Measurements from ENCODE around the gene BOC.

The BOC gene

DNA sequence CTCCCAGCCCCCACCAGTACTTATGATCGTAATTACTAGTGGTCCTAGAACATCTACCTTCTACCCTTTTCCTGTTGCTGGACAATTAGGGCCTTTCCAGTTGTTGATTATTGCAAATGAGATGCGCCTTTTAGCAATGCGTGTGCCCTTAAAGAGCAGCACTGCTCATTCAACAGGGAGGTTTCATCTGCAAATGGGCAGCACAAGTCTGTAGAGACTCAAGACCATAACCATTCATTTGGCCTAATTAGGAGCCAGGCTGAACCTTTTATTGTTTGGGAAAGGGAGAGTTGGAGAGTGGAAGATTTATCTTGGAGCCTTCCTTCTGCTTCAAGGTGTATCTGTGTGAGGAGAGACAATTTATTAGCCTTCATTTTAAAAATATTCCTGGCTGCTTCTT, 42.3 kb downstream of the BOC start:
- DNase-seq = no peak

DNA sequence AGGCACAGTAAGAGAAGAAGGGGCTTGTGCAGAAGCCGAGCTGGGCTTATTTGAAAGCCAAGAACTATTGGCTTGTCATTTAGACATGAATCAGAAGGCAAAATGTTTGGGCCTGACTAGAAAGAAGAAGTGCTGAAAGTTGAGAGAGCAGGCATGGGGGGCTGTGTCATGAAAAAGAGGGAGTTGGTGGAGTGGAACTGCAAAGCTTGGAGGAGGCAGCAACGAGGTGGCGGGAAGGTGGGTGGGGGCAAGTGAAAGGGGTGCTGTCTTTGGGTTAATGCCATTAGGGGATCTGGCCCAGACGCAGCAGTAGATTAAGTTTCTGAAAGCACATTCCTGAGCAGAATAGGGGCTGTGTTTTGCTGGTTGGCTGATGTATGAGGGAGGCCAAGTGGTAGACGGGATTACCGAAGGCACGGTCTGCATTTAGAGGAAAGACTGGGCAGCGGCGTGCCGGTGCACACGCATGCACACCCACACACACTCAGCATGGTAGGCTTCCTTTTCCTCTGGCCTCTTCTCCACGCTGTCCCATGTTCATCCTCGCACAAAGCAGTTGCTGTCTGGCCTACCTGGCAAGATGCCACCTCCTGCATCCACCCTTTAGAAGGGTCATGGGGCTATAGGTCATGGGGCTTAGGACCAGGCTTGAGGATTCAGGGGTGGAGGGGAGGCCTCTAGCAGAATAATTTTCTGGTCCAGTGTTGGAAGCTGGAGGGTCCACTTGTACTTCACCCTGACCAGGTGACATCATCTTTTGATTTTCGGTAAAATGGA, 43.0 kb downstream of the BOC start:
- DNase-seq = no peak

DNA sequence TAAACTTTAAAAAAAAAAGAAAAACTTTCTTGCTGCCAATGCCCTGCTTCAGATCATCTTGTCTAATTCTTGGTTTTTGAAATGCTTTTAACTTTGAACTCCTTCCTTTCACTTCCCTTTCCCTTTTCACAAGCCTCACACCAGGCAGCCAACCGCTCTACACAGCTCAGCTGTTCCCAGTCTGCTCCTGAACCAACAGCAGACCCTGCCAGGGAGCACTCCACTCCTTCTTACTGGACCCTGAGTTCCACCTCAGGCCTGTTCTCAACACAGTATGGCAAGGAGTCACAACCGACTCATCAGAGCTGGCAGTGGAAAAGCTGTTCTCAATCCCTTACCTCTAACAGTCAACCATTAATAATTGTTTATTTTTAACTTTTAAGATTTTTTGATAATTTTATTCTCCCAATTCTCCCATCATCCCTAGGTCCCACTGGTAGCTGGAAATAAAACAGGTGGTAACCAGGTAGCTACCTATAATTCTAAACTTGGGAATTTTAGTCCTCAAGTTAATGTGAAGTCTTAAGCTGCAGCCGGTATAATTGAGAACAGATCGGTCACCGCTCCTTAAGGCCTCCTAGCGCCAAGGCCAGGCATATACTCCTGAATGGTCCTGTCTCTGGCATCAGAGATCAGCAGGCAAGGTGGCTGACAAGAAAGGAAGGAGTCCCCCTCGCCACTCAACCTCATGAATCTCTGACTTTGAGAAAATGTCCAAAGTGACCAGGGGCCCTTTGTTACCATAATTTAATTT, 43.9 kb downstream of the BOC start:
- DNase-seq = no peak

DNA sequence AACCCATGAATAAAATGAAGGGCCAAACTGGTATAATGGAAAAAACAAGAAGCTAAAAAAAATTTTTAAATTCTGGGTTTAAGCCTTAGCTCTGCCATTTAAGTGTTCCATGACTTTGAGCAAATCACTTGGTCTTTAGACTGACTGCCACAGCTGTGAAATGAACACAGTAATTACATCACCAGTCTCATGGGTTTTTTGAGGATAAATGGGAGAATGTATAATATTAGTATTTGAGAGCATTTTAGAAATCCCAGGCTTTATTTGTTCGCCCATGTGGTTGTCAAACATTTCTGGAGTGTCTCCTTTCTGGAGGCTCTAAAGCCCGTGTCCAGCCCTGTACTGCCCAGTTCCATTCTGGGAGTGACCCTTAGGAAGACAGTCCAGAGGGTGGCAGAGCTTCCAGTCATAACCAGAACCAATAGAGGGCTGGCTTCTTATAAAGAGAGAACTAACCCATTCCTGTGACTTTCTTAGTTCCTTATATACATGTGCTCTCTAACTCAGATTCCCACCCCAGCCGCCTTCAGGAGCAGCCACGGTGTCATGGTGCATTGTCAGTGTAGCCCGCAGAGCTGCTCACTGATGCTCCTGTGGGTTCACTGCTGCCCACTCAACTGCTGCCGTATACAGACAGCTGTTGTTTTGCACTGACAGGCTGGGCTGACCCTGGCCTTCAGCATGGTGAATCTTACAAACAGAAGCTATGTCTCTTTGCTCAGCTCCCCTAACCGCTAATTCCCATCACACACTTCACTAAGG, 44.7 kb downstream of the BOC start:
- DNase-seq = no peak

DNA sequence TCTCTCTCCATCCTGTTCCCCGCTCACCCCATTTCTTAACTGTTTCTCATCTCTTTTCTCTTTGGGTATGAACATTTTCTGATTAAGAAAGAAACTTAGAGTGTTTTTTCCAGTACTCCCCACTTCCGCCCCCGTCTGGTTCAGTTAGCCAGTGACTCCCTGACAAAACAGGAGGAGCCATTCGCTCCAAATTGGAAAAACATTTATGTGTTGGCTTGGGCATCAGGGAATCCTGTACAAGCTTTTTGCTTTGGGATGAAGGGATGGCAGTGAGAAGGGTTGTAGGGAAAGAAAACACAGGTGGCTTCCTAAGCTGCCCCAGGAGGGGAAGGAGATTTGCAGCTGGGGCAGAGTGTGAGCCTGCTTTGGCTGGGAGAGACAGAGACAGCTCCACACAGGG, 47.0 kb downstream of the BOC start:
- no peak for DNase-seq

DNA sequence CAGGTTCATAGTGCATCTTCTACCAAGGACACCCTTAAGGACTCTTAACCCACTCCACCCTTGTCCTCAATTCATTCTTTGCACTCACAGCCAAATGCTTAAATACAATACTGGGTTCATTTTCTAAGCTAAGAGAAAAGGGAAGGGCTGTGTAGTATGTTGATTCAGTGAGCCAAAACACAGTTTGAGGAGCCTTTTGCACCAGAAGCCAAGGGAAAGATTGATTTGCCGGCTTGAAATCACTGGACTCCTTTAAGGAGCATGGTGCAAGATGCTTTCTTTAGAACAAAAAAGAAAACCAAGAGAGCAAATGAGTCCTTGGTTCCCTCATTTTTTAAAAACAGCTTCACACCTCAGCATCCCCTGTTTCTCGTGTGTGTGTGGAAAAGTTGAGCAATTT, 47.8 kb downstream of the BOC start:
- no peak for DNase-seq

DNA sequence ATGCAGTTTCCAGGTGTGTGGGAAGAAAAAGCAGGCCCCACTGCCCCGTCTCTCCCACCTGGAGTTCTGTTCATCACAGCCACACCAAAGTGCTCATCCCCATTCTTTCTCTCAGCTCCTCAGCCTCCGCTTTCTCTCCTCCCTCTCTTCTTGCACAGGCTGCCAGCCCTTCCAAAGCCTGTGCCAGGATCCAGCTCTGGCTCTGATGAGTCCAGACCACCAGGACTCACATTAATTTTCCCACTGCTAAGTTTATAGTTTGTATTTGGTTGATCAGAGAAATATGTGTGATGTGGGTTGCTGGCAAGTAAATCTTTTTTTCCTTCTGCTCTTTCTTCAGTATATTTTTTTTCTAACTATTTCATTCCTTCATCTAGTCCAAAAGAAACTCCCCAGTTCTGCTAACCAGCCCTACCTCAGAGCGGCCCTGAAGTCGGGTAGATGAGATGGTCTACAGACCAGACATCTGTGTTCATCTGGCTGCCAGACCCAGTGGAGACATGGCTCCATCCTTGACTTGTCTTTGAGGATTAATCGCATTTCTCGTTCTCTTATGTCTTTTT, 49.8 kb downstream of the BOC start:
- DNase-seq = no peak

DNA sequence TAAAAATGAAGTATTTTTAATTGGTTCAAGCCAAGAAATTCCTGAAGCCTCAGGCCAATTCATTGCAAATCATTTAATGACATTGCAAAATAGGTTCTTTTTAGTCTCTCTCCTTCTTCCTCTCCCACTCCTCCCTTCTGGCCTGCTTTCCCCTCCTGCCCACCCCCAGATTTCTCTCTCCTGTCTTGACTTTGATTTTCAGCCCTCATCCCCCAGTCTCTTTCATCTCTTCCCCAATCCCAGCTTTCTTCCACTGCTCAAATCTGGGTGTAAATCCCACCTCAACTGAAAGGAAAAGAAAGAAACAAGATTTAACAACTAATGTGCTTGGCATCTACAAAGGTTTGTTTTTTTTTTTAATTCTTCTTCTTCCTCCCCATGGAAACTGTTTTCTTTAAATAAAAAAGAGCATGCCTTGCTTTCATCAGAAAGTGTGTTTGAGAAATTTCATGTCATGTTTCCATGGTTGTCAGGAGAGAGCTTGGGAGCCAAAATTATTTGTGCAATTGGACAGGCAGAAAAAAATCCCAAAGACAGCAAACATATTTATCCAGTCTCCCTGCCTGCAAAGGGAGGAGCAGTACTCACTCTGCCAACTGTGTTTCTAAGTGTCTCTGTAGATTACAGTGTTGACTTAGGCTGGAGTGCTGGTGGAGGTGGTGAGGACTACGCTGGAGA, 50.4 kb downstream of the BOC start:
- no peak for DNase-seq

DNA sequence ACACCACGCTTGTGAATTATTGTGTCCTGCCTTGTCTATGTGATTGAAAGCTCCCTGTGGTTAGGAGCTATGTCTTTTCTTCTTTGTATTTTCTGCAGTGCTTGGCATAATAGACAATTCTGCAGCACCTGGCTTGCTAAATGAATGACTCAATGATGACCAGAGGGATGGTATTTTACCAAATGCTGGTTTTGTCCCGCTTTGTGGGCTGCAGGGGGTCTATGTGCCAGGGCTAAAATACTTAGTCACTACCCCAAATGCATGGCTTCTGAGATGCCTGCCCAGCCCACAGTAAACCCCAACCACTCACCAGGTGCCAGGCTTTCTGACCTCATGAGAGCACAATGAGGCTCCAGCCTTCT, 50.9 kb downstream of the BOC start:
- no peak for DNase-seq

DNA sequence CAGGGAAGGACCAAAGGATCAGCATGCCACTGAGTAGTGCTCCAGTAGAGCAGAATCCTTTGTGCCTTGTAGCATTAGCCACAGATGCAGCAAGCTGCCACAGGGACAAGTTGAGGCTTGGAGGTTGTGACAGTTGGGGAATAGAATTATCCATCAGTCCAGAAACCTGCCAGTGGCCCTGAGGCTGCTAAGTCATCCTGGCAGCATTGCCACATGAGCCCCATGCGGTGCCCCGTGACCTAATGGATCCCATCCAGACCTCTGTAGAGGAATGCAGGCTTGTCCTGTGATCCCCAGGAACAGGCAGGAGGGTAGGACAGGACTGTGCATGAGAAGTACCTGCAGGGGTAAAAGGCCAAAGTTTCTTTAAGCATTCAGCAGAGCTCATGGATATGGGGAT, 51.7 kb downstream of the BOC start:
- DNase-seq = no peak

DNA sequence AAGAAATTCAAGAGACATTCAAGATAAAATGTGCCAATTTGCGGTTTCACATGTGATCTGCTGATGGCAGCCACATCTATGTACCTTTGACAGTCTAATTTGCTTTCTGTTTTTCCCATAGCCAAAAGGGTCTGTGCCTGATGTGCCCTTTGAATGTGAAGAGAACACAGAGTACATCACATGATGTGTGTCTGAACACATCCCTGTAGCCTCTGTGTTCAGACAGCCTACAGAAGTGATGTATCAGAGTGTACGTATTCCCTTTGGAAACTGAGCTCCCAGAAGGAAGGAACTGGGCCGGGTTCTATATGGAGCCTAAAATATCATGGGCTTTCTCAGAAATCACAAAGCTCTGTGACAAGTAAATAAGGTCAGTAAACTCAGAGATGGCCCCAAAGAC, 52.4 kb downstream of the BOC start:
- no peak for DNase-seq

DNA sequence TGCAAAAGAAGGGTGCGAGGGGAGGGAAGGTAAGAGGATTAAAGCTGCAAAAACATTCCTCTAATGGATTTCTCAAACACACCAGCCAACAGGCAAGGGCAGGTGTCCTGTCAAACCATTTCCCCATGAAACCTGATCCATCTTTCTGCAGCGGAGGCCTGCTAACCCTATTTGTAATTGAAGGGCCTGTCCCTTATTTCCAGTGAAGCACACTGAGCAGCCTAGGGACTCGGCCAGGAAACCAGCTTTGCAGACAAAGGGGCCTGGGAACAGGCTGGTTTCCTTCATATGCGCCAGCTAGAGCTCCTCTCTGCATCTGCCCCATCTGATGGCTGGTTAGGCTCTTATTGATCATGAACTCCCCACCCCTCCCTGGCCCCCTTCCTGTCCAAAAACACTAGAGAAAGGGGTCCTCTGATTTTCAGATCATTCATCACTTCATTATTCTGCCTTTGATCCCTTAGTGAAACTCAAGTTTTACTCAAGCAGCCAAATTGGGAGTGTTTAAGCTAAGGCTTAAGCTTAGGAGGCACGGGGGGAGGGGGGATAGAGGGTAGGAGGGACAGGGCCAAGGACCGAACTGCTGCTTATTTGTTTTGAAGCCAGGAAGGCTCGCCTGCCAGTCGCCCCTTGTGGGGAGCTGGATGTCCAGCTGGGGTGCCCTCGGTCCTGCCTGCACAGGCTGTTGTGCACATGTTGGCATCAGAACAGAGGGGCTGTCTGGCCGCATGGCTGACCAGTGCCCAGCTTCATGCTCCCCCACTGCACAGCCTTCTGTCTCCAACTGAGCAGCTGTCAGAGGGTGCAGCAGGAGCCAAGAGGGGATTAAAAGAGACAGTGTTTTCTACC, 53.1 kb downstream of the BOC start:
- no peak for DNase-seq

DNA sequence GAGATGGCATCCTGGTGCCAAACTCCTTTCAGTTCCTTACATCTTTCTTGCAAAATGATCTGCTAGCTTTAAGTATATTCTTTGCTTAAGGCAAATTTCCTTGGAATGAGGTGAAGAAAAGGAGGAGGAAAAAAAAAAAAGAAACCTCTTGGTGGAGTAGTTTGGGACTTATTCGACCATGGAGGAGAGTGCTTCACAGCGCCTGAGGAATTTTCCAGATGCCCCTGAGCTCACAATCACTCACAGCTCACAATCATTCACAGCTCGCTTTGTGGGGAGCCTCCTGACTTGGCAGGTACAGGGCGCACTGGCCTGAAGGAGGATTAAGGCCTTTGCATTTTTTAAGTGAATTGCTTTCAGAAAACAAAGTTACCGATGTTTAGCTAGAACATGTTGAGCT, 53.9 kb downstream of the BOC start:
- no peak for DNase-seq

DNA sequence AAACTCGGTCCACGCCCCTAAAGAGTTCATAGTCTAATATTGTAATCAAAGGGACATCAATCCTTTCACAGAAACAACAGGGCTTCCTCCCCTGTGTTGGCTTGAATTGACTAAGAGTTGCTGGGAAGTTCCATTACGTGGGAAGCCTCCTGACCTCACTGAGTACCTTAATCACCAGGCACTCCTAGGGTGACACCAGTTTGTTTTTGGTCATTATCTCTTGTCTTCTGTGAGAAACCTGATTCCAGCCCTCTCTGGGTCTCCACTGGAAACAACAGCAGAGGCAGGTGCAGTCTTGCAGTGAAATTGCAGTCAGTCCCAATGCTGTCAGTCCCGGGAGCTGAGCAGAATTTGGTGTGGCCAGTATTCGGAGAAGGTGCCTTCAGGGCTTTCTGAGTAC, 55.4 kb downstream of the BOC start:
- no peak for DNase-seq

DNA sequence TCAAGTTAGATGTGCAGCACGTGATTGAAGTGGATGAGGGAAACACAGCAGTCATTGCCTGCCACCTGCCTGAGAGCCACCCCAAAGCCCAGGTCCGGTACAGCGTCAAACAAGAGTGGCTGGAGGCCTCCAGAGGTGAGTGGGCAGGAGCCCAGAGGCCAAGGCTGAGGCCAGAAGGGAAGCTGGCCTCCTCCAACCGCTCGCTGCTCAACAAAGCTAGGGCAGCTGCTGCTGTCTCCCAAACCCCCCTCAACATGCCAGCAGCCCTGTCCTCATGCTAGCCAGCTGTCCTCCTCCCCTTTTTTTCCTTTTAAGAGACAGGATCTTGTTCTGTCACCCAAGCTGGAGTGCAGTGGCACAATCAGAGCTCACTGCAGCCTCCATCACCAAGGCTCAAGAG, 57.0 kb downstream of the BOC start:
- no peak for DNase-seq

DNA sequence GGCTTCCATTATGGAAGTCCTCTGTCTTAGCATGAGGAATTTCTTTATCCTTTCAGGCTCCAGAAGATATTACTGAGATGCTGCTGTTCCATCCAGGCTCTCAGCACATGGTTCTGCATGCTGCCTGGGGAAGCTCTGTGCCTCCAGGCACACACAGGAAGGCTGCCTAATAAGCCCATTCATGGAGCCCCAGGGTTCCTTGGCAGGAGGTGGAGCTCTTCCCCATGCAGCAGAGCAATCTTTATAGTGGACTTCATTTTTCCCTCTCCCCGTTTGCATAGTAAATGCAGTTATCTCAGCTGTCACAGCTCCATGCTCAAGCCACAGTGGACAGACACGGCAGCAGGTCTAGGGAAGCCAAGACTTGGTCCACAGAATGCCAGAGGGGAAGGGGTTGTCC, 57.6 kb downstream of the BOC start:
- DNase-seq = no peak

DNA sequence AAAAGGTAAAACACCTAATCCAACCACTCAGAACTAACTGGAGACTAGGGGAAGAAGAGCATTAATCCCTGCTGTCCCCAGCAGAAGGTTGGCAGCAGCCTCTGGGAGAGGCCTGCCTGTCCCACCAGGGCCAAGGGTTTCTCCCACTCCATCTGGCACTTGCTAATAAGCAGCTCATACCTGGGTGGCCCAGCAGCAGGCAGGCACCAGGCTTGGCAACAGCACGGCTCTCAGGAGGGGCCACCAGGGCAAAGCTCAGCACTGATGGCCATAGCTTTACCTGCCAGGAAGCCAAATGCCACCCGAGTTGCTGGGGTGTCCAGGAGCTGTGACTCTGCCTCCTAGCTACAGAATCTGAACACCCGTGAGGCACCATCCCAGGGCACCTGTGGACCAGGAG, 58.3 kb downstream of the BOC start:
- DNase-seq = no peak

DNA sequence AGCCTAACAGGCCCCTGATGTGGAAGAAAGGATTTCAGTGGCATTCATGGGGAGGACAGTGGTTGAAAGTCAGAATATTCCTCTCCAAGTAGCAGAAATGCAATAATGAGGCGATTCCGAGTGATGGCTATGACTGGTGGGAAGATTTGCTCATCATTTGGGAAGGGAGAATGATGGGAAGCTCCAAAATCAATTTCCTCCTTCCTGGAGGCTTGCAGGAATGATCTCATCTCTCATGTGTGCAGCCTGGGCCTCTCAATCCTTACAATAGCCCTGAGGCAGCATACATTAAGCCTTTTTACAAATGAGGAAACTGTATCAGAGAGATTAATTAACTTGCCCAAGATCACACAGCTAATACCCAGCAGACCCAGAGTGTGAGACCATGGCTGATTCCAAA, 58.7 kb downstream of the BOC start:
- DNase-seq = no peak

DNA sequence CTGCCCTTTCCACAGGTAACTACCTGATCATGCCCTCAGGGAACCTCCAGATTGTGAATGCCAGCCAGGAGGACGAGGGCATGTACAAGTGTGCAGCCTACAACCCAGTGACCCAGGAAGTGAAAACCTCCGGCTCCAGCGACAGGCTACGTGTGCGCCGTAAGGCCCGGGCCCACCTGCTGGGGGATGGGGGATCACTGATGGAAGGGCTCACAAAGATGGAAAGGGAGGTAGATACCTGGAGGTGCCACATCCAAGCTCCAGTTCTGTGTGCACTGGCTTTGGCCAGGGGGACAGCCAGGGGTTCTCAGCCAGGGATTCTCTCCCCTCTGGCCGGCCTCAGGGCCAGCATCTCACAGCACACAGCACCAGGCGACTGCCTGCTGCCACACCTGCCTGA, 59.4 kb downstream of the BOC start:
- no peak for DNase-seq

DNA sequence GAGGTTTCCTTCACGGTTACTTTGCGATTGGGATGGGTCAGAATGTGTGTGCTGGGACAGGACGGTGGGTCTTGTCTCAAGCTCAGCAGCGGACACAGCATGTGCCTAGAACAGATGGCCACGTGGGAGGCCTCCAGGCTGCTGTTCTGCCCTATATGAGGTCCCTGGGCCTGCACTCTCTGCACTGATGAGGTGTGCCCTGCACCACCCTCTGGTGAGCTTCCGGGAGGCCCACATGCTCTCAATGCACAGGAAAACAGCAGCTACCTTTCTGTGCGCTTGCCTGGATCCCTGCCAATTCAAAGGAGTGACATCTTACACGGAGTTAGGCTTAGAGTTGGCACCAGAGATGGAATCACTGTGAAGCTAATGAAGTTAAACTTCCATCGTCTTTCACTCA, 59.8 kb downstream of the BOC start:
- no peak for DNase-seq

DNA sequence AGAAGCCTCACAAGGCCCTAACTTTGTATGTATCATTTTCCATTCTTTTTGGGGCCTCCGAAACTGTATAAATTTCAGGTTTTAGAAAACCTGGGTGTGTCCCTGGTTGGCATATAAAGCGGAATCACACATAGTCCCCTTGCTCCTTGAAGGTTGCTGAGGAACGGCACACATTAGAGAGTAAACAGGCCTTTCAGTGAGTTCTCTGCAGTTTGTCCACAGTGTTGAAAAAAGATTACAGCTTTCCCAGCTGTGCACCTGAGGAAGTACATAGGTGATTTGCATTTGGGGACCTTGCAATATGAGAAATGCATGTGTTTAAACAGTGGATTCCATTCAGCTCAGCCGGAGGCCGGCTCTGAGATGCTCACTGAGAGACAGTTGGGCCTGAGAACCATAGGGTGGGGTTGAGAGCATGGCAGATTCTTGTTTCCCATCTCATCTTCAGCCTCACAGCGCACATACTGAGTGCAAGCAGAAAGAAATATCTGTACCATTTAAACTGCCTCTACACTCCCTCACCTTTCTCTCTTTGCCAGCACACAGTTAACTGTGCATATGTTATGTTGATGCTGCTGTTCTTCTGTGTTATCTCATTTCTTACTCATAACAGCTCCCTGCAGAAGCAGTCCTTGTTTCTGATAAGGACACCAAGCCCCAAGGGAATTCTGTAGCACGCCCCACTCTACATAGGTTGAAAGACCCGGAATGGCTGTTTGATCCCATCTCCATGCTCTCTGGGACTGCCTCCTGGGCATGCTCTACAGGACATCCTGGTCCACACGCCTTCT, 60.4 kb downstream of the BOC start:
- DNase-seq = no peak

Data from activated gamma-delta T cell (primary cell).